Activated CD4-positive, alpha-beta T cell treated with anti-CD3 and anti-CD28 coated beads, Interleukin-2, amount 50 U/mL, for 16 hours (primary cell): ENCODE data around the gene CORO2A.
"Not testable (repeated sequence)": the region's sequence is repeated elsewhere in the genome, so short reads cannot be mapped to it uniquely, and the experiment has no call there.

ENCODE experiments used
- DNase-seq: peaks from one replicate; pipeline ENCODE4 v3.0.0-alpha.2; 2020

The CORO2A gene

DNA sequence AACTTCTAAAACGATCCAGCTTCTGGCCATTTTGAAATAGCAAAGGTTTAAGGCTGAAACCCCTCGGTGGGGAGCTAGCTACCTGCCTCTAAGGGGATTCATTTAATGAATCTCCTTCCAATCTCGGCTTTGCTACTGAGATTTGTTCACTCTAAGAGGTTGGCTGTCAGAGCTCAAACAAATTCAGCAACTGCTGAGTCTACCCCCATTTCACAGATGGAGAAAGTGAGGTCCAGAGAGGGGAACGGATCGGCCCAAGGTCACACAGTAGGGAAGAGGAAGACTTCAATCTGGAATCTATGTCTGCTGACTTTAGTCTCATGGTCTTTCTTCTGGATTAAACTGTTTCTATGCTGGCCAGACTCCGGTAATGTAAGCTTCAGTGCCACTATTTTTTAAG lies 3.0 kb downstream of the CORO2A start:
- no peak for DNase-seq

GRCh38 chr9:98187926-98188325 lies 4.5 kb downstream of the CORO2A start:
- DNase-seq = no peak

DNA sequence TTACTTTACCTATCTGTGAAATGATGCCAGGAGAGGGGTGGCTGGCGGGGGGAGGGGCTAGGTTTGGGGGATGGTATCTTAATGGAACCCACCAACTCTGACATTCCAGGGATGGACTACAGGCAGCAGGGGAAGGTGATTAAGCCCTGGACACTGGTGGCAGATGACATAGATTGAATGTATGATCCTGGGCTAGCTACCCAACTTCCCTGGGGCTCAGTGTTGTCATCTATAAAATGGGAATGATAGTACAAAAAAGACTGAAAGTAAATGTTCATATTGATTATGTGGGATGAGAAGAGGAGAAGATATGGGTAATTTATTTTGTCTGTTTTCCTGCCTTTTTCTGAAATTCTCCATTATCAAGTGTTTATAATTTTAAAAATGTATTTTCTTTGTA lies 6.2 kb downstream of the CORO2A start:
- DNase-seq = no peak

DNA sequence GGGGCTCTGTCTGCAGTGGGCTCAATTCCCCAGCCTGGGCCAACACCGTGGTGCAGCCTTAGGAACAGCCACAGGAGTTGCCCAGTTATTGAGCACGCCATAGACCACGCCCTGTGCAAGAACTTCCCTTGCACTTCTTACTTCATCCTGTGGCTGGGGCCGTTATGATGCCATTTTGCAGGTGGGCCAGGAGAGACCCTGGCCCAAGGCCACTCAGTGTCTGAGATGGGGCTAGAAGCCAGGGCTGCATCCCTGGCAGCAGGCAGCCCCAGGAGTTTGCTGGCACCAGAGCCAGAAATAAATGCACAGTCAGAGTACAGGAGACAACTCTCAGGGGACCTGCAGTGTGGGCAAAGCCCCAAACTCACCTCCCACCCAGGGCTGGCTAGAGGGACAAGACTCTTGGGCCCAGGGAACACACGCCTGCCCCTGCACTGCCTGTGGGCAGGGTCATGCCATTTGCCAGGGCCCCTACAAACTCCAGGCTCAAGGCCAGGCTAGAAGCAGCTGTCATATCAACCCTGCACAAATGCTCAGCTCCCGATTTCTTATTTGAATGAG lies 6.7 kb downstream of the CORO2A start:
- DNase-seq = no peak

DNA sequence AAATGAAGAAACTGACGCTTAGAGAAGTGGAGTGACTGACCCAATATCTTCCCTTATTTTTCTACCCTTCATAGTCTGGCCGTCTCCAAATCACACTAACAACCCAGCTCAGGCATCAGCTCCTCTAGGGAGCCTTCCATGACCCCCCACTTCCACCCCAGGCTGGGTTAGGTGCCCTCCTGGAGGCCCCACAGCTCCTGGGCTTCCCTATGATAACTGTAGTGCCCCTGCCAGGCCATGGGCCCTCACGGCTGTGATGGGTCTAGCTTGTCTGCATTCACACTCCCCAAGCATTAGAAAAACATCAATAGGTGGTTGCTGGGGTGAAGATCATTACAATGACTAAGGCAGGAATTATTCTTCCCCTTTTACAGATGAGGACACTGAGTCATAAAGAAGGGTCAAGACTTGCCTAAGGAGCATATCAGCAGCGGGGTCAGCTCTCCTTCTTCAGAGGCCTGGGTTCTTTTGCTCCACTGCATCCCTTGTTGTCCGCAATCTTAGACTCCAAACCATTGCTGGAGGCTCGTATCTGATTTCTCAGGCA lies 7.3 kb downstream of the CORO2A start:
- DNase-seq = no peak

- DNase-seq = no peak
These were observed 8.1 kb downstream of the CORO2A start for GRCh38 chr9:98184326-98184725.

- DNase-seq = no peak
These were observed 9.4 kb downstream of the CORO2A start for GRCh38 chr9:98182889-98183599.

GRCh38 chr9:98182069-98182820 lies 10.2 kb downstream of the CORO2A start:
- no peak for DNase-seq

GRCh38 chr9:98181746-98182068 lies 10.7 kb downstream of the CORO2A start:
- no peak for DNase-seq

DNA sequence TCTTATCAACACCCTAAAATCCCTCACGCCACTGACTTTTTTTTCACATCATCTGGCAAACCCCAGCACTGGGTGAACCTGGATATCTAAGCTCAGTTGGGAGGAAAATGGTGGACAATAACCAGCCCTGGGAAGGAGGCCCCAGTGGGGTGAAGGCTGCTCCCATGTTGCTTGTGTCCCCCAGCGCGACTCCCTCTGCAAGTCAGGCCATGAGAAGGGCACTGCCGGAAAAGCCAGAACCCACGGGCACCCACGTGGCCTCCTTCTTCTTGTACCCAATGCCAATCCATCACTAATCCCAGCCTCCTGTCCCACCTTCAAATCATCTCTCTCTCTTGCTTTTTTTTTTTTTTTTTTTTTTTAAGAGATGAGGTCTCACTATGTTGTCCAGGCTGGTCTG lies 11.4 kb downstream of the CORO2A start:
- no peak for DNase-seq

DNA sequence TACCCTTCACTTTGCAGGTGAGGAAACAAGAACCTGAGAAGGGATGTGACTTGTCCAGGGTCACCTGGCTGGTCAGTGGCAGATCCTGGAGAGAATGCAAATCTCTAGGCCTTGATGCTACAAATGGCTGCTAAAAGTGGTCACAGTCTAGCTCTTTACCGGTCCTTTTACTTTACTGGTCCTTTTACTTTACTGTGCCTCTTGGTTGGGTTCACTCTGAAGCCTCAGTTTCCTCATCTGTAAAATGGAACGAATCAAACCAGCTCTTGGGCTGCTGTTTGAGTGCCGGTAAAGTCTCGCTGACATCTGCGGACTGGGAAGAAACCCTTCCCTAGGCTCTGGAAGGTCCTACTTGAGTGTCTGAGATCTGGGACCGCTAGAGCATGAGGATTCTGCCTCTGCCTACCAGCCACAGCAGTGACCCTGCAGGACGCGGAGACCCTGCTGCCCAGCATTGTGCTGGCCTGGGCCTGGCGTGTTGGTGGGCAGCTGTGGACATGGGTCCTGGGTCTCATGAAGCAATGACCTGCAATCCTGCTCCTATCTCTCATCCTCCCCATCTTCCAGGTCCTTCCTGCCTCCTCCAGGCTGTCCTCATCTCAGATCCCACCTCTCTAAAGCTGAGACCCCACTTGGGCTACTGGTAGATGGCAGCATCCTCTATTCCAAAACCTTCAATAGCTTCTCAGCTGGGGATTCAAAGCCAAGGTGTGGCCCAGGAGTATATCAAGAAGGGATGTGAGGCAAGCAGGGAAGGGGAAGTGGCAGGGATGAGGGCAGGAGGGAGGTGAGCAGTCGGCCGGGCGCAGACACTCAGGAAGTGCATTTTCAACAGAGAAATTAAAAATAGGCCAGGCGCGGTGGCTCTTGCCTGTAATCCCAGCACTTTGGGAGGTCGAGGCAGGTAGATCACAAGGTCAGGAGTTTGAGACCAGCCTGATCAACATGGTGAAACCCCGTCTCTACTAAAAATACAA lies 13.3 kb downstream of the CORO2A start:
- DNase-seq = no peak

DNA sequence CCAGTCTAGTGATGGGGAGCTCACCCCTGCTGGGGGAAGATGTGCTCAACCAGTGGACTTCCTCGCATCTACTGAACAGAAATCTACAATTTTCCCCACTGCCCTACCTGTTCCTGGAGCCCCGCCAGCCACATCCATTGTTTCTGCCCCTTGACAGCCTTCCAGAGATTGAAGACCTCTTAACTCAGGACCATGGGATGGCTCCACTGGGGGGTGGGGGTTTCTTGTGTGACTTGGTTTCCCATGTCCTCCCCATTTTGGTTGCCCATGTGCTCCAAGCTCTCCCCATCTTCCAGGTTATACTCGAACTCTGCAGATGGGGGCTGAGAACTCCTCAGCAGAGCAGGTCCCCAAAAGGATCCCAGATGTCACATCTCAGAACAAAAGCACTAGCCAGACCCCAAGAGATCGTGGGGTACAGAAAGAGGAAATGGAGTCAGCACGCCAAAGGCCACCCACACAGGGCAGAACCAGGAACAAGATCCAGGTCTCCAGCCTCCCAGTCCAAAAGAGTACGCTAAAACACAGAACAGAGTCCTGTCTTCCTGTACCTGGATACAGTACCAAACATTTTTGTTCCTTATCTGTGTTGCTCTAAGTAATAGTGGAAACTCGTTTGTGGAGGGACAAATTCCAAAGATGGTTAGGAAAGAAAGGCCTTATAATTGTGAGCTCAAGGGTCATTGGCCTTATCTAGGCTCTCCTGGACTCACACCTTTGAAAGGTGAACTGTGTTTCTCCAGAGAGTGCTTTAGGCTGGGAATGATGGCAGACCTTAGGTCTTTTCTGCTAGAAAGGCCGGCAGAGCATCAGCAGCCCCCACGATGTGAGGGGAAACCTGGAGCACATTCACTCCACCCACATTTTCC lies 15.8 kb downstream of the CORO2A start:
- no peak for DNase-seq

DNA sequence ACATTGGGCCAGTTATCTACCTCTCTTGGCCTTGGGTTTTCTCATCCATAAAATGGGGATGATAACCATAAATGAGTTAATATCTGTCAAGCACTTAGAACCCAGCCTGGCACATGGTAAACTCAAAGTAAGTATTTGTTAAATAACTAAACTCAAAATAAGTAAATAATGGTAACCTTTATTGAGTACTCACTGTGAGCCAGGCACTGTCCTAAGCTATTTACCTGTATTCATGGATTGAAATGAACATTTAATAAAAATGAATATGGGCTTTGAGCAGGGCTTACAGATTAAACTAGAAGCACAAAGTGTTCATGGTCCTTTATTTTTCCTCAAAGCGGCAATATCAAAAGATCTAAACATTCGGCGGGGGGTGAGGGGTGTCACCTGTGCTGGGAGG lies 16.7 kb downstream of the CORO2A start:
- no peak for DNase-seq

DNA sequence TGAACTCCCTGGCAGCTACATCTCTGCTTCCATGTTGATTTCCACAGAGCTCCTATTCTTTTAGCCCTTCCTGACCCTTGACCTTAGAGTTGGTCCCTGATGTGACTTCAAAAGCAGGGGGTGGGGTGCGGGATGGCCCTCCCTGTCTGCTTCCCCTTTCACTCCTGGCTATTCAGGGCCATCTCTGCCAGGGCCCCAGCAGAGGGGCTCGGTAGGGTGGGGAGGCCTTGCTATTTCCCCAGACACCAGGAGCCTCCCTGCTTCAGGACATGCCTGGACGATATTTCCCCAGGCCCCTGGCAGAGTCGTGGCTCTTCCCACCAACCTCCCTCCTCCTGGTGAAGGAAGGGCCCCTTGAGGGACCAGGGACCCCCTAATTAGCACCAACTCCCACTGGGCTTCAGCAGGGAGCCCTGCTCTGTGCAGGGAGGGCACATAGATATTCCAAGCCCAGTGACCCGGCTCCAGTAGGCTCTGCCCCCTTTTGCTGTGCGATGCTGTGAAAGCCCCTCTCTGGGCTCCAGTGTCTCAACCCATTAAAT lies 17.3 kb downstream of the CORO2A start:
- no peak for DNase-seq

DNA sequence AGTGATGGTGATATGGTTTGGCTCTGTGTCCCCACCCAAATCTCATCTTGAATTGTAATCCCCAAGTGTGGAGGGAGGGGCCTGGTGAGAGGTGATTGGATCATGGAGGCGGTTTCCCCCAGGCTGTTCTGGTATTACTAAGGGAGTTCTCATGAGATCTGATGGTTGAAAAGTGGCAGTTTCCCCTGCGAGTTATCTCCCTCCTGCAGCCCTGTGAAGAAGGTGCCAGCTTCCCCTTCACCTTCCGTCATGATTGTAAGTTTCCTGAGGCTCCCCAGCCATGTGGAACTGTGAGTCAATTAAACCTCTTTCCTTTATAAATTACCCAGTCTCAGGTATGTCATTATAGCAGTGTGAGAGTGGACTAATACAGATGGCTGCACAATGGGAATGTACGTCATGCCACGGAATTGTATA lies 17.9 kb downstream of the CORO2A start:
- DNase-seq = not testable (repeated sequence)

DNA sequence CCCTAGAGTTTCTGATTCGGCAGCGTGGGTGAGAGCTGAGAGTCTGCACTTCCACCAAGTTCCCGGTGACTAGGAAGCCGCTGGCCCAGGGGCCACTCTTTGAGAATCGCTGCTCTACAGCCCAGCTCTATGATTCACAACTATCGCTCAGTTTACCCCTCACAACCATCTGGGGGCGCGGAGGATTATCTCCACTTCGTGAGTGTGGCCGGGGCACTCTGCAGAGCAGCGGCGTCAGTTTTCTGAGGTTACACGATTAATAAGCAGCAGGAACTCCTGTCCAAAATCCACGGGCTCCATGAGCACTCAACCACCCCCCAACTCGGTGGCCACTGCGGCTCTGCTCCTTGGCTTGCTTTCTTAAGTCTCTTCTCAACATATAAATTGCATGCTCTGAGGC lies 19.3 kb downstream of the CORO2A start:
- no peak for DNase-seq

DNA sequence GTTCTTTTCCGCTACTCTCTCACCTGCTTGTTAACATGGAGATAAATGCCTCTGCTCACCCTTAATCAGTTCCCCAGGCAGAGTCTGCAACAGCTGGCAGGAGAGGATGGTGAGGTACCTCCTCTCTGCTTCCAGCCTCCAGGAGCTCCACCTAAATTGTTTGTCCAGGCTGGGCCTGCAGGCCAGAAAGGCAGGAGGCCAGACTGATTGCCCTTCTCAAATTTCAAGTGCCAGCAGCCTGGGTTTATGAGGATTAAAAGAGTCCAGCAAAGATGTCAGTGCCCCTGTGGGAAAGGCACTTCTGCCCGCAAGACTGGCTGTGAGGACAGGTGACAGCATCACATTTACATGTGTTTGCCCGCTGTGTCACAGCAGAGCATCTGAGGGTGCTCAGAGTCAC lies 19.8 kb downstream of the CORO2A start:
- no peak for DNase-seq

GRCh38 chr9:98171176-98171925 lies 21.1 kb downstream of the CORO2A start:
- DNase-seq = no peak

DNA sequence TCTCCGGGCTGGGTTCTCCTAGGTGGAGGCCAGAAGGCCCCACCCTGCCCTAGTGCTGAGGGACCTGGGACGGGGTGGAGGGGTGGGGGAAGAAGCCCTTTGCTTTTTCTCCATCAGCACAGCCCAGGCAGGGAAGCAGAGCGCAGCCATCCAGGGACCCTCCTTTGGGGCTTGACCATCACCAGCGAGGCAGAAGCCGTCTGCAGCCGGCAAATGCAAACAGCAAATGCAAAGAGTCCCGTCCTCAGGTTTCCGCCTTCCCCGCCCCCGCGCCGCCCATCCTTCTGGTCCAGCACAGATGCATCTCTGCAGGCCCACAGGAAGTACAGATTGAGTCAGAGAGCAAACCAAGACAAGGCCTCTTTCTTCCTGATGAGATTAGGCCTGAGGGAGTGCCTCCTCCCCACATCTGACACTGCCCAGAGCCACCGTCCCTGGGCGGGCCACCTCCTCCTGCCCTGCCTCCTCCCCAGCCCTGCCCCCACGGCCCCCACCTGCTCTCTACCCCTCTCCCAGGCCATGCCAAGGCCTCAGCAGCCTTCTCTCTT lies 23.4 kb downstream of the CORO2A start:
- DNase-seq = peak; percentile 78

DNA sequence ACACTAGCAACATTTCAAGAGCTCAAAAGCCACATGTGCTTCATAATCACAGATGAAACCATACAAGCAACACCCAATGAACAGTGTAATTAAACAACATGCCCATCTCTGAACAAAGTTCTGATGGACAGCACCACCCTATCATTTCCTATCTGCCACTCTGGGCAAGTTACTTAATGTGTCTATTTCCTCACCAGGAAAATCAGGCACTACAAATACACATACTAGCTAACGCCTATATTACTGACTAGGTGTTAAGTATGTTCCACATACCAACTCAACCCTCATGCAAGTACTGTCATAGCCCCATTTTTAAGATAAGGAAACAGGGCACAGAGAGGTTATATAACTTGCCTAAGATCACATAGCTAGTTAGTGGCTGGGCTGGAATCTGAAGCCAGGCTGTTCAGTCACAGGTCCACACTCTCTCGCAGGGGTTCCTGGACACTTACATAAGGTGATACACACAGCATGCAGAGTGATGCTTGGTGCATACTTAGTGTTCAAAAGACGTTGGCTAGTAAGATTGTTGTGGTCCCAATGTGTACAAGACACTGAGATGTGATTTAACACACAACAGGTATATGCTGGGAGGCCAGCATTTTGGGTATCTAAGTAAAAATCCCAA lies 24.2 kb downstream of the CORO2A start:
- no peak for DNase-seq
